Posterior cingulate gyrus (tissue), 11 donors: ENCODE results near the gene FAHD1.

Experiments used
- DNase-seq, 10 donors: peaks; one replicate each; pipeline versions ENCODE4 v3.0.0 to v3.0.0-alpha.2; 2020 to 2021; ENCODE audit warnings: mixed read lengths in 3 of 10
- intact Hi-C: fragments of 100-400 bp; cut with DNase I; formaldehyde crosslinking; loops from one replicate; pipeline ENCODE4 v1.15.1; 2023

Gene FAHD1

DNA sequence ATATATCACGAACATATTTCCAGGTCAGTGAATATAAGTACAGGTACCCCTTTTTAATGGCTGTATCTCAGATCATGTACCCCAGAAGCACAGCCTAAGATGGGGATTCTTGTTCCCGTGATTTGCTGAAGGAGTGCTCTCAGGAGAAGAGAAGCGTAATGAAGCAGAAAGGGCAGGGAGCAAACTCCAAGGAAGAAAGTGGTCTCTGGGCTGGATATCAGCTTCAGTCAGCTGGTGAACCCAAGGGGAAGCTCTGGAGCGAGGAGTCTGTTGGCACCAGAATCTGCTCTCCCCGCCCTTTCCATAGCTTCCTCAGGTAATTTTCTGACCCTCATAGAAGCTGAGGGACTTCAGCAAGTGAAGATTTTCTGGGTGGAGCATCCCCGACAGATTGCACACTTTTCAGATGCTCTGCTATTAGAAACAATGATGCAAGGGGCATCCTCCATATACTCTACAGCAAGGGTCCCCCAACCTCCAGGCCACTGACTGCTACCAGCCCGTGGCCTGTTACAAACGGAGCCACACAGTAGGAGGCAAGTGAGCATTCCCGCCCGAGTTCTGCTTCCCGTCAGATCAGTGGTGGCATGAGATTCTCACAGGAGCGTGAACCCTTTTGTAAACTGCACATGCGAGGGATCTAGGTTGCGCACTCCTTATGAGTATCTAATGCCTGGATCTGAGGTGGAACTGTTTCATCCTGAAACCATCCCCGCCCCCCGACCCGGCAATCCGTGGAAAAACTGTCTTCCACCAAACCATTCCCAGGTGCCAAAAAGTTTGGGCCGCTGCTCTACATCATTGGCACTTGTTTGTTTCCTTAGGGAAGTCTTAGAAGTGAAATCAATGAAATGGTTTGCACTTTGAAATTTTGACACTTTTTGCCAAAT is 4.4 kb downstream of the FAHD1 start:
- intact Hi-C loops, result no loop called here
- DNase-seq, result no peak

DNA sequence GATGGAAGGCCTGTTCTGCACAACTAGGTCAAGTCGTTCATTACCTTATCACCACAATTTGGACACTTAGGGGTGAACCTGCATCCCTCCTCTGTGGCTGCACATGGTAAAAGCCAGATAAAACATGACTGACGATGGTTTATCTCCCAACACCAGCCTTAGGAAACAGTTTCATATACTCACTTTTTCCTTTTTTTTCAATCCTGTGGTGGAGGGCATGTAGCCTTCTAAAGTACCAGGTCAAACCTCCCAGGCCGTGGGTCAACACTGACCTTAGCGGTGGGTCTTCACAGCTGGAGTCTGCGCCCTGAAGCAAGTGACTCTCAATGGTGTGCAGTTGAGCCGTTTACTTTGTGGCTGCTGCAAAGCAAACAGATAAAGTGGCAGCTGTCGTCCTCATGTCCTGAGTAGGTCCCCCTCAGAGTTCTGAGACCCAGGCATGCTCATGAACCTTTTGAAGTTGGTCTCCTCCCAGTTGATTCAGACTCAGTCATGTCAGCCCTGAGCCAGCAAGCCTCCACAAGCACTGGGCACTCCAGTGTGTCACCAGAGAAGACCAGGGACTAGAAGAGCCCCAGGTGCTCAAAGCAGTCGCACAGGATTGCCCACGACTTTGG is 5.9 kb downstream of the FAHD1 start:
- intact Hi-C loops, result no loop called here
- DNase-seq, result no peak

DNA sequence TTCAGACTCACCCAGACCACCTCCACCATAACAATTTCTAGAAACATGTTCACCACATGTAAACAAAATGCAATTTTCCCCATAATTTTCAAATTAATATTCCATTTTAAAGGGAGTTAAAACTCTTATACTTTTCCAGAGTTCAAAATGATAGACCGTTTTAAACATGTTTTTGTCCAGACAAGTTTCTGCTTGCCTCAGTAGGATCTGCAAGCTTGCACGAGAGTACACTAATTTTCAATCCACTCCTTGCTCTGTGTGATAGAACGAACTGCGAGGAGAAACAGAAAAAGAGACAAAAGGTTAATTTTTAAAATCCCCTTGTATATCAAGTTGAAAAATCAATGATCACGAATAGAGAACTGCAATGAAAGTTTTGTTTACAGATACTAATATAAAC is 7.1 kb downstream of the FAHD1 start:
- no peak for DNase-seq
- intact Hi-C loops, result no loop called here

DNA sequence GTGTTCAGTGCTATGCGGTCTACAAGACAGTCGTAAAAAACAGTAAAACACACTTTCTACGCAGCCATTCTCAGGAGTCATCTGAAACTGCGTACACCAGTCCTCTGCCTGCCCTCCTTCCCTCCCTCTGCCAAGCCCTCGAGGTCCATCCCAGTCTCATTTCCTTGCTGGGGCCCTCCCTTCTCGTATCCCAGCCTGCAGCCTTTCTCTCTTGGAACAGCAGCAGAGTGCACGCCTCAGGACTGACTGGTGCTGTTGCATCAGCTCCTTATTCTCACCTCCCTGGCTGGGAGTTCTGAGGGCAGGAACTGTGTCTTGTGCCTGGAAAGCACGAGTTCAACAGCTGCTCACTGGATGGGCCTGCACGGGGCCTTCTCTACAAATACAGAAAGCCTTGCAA is 12.5 kb downstream of the FAHD1 start:
- DNase-seq, result no peak
- intact Hi-C loops, result no loop called here

DNA sequence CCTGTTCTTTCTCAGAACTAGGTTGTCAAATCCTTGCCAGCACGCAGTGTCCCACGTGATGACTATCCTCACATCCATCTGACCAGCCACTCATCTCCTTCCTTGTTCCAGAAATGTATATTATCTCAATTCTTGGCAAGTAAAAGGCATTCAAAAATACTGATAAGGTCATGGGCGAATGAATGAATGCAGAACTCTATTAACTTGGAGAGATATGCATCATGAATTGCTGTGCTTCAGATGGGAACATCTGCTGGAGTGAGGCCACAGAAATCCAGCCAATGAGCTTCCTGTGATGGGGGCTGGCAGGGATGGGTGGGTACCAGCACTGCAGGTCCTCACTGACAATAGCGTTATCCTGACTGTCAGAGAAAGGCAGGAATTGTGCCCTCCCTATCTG is 19.0 kb downstream of the FAHD1 start:
- intact Hi-C loops, result no loop called here
- no peak for DNase-seq

DNA sequence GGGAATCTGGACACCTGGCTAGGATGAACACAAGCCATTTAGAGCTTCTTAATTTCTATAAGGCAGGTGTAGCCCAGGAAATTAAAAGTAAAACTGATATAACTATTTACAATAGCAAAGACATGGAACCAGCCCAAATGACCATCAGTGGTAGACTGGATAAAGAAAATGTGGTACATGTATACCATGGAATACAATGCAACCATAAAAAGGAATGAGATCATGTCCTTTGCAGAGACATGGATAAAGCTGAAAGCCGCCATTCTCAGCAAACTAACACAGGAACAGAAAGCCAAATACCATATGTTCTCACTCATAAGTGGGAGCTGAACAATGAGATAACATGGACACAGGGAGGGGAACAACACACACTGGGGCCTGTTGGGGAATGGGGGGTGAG is 19.4 kb downstream of the FAHD1 start:
- intact Hi-C loops, result no loop called here
- DNase-seq, result no peak

DNA sequence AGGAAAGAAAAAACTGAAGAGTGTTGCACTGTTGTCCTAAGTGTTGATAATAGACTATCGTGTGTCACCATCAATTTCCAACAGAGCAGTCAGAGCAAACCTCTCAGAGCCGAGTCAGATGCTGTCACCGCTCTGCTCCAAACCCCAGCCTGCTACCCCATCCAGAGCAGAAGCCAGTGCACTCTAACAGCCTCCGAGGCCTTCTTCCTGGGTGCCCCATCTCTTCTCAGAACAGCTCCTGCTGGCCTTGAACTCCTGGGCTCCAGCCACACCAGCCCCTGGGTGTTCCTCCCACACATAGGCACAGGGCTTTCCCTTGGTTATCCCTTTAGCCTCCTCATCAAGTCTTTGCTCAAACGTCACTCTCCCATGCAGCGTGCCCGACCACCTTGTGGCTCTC is 24.0 kb downstream of the FAHD1 start:
- intact Hi-C loops, result no loop called here
- DNase-seq, result no peak

DNA sequence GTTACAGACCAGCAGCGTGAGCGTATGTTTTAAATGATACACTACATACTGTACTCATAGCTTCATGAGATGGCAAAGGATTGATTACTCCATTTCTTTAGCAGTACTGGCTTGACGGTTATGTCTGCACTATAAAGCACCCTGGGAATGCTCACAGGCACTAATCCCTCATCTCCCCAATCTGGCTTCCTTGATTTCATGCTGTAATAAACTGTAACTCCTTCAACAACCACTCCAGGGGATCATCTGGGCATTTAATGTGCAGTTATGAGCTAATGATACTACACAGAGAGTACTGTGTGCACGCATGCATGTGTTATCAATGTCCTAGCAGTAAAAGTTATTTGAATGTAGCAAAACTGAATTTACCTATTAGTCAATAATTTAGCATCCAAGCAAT is 24.8 kb downstream of the FAHD1 start:
- intact Hi-C loops, result no loop called here

DNA sequence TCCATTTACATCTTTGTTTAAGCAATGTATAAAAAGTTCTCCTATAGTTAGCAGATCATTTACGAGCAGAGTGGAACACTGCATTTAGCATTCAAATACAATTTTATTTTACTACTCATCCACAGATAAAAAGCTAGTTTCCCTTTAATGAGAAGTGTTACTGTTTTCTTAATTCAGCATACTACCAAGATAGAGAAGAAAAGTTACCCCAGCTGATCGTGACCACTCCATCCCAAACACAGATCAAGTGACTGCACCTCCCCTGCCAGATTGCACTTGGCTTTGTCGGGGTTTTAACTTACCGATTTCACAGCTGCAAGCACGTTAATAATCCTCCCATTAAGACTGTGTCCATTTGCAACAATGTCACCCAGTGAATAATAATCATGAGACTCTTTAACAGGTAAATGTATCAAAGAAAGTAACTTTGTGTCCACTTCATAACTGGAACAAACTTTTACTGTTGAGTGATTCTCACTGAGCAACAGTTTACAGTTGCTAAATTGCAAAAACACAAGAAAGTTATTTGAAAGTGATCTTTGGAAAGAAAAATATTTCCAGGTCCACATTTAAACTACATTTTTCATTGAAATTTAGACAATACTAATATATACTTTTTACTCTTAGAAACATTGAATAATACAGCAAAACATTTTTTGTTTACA is 30.6 kb downstream of the FAHD1 start:
- DNase-seq, result no peak
- intact Hi-C loops, result no loop called here

More for the DNA sequence above, 24.8 kb downstream of the FAHD1 start:
- DNase-seq, result no peak

DNA sequence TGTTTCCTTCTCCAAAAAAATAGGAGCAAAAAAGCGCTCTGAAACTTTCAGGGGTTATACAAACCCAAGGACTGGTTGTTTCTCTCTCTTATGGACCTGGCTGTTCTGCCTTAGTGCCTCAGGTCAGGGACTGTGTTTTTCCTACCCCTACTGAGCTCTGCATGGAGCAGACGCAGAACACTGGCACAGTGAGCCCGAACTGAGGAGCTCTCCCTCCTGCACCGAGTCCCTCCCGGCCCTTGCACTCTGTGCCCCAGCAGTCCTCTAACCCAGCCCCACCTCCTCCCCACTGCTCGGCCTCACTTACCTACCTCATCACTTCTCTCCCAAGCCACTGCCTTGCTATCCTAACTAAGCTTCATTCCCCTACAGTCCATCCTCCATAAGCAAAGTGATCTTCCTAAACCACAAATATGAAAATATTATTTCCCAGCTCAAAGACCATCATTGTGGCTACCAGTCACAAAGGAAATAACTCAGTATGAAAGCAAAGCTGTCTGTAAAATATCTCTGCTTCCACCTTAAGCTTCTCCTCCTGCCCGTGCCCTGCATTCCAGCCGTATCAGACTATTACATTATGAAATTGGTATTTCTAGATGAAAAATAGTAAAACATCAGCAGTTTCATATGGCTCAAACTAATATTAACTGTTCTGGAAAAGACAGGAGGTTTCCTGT is 31.3 kb downstream of the FAHD1 start:
- intact Hi-C loops, result no loop called here
- no peak for DNase-seq

DNA sequence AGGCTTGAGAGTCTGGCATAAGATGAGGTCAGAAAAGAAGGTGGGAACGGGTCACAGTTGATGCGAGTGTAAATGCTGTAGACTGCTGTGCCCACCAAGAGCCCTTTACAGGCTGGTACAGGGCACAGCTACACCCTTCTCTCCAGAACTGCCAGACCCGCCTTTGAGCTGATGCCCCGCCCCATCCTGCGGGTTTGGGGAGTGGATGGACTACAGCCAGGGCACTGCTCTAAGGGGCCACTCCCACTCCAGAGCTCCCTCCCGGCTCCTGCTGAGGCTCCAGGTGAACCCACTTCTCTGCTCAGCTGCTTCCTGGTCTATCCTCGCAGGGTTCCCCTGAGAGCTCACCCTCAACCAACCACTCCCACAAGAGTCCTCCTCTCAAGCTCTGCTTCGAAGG is 32.6 kb downstream of the FAHD1 start:
- intact Hi-C loops, result no loop called here
- no peak for DNase-seq

DNA sequence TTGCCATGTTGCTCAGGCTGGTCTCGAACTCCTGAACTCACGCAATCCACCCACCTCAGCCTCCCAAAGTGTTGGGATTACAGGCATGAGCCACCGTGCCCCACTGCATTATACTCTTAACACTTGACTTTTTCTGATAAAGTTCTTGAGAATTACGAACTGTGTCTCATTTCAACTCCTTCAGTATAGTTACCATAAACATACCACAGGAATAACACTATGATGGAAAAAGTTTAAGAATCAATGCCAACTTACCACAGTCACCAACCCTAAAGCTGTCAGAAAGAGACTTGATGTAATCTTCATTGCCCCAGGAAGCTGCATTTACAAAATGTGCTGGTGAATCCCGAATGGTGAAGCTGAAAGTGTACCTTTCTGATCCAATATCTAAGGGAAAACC is 34.7 kb downstream of the FAHD1 start:
- no peak for DNase-seq
- intact Hi-C loops, result no loop called here

DNA sequence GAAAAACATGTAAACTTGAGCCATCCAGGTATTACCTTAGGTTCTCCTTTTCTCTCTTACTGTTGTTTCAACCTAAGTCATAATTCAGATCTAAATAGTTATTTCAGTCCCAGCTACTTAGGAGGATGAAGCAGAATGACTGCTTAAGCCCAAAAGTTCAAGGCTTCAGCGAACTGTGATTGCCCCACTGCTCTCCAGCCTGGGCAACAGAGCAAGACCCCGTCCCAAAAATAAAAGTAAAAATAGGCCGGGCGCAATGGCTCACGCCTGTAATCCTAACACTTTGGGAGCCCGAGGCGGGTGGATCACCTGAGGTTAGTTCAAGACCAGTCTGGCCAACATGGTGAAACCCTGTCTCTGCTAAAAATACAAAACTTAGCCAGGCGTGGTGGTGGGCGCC is 35.4 kb downstream of the FAHD1 start:
- DNase-seq, result no peak
- intact Hi-C loops, result no loop called here

DNA sequence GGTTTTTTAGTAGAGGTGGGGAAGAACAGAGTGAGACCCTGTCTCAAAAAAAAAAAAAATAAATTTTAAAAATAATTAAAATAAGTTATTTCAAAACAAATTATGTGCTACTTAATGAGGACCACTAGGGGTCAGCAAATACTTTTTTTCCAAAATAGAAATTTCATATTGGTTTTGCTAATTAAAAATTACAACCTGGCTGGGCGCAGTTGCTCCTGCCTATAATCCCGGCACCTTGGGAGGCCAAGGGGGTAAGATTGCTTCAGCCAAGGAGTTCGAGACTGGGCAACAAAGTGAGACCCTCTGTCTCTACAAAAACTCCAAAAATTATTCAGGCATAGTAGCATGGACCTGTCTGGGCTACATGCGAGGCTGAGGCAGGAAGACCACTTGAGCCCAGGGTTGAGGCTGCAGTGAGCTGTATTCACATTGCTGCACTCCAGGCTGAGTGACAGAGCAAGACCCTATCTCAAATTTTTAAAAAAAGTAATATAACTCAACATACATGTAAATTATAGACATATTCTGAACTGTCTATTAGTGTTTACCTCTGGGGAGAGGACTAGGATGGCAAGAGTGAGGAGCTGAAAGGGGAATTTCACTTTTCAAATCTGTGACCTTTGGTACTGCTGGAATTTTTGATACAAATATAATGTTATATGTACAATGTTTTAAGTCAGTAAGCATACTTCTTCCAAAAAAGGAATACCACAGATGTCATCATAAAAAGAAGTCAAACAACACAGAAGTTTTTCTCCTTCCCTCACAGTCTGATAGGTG is 36.9 kb downstream of the FAHD1 start:
- DNase-seq, result no peak
- intact Hi-C loops, result loop anchor here (1.0 kb wide), 1 partner anchor 65 kb away; no protein-coding TSS in a partner anchor

DNA sequence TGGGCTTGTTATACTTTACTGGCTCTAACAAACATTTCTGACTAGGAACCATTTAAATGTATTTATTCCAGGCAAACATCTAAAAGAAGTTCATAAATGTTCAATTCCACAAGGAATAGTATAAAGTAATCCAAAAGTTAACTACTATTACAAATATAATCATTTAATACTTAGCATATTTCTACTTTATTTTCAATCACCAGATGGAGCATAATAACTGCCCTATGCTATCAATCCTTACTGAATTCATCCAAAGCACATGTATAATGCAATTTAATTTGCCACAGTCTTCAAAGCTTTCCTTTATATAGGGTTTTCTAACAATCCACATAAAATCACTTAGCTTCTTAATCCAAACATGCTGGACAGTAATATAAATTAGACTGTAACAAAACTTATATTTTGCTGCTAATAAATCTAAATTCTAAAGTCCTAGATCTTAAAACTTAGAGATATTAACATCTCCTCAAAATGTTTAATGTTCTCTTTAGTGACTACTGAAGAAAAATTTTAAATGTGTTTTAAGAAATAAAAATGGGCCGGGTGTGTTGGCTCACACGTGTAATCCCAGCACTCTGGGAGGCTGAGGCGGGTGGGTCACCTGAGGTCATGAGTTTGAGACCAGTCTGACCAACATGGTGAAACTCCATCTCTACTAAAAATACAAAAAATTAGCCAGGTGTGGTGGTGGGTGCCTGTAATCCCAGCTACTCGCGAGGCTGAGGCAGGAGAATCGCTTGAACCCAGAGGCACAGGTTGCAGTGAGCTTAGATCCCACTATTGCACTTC is 39.1 kb downstream of the FAHD1 start:
- DNase-seq, result no peak
- intact Hi-C loops, result no loop called here

DNA sequence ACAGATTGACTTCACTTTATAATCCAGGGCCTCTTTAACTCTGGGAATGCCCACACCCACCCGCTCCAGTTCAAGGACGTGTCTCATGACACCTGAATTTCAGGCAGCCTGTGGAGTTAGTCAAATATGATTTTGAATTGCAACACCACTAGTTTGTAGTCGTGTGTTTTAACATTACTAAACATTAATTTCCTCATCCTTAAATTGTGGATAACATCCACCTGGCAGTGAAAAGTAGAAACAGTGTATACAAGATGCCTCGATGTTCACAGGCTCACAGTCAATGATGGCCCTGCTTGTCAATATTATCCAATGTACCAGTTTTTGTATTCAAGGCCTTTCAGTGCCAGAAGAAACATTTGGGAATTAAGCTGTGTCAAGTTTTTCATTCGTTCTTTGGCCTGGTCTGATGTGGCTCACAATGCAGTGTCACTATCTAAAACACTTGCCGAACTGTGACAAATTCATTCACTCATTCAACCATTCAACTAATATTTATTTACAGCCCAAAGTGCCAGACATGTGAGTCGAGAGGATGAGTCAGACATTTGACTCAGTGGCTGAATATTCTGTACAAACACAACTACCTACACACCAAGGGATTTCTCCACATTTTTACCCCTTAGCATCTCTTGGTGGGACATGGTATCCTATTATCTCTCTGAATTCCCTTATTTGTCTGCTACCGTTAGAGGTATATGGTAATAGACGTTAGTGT is 43.5 kb downstream of the FAHD1 start:
- DNase-seq, result no peak
- intact Hi-C loops, result no loop called here

DNA sequence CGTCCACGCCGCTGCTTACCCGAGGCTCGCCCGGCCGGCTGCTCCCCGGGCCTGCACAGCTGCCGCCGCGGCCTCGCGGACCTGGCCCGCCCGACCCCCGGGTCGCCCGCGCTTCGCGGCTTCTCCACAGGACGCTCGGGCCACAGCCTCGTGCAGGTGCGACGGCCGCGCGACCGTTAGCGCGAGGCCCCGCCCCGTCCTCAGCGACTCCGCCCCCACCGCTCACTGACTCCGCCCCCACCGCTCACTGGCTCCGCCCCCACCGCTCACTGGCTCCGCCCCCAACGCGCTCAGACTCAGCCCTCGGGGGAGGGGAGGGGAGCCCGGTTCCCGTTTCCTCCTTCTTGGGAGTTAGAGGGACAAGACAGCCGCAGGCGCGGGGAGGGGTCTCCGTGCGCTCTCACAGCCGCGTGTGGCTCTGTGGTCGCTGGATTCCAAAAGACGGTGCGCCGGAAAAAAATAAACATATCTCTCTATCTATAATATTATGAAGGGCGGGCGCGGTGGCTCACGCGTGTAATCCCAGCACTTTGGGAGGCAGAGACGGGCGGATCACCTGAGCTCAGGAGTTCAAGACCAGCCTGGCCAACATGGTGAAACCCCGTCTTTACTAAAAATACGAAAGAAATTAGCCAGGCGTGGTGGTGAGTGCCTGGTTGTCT is 45.1 kb downstream of the FAHD1 start, which contains the start of gene MEIOB:
TSS of gene MEIOB (minus strand) at position 191 of the 662 bp plus-strand sequence. CDS start 3,989 bp downstream, outside the sequence.
- intact Hi-C loops, result no loop called here
- peak in 4 of 10 donors; percentile 15 to 87 (median 20) for DNase-seq

DNA sequence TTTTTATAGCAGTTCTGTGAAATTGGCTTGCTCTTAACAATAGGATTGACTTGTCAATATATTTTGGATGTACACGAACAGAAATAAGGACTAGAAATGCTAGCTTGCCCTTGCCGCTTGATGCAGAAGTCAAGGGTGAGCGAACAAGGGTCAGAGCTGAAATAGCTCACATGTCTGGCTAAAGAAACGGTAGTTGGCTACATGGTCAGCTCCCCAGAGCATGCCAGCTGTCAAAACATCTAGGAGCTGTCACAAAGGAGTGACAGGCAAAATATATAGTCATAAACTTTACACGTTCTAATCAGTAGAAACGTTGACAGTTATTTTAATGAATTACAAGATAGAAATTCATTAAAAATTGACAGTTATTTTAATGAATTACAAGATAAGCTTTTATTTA is 47.8 kb downstream of the FAHD1 start:
- intact Hi-C loops, result no loop called here
- DNase-seq, result no peak
